ENCODE measurements around the gene FDXACB1. TPM values are rescaled to one million over a fixed set of nuclear protein-coding genes. Genes with fewer than 3 reads are reported as not detected.

FDXACB1 gene
- total and polyA plus RNA-seq, 4 donors = 0.95 to 2.3 (median 1.3) TPM

DNA sequence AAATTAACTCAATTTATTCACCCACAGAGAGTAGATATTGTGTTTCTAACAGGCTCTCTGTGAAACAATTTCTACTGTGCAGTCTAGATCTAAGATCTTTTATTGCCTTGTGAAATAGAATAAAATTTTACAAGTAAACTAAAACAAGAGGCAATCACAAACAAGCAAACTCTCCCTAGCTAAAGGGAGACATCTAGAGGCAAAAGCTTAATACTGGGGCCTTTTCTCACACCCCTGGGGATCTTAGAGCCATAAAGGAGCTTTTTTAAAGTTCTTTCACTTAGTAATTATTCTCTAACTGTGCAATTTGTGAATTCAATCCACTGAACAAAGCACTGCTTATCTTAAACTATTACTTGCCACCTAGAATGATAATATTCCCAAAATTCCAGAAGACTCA is 27.3 kb downstream of the FDXACB1 start:
- Histone ChIP-seq H3K9ac (ENCODE audit: low read depth in 1 of 2, low read length in 2 of 2) (no peak overlapping the region), H3K4me3 (ENCODE audit: low read depth in 1 of 3, low read length in 3 of 3) (no peak overlapping the region), H3K27ac (ENCODE audit: low read depth in 1 of 2, low read length in 2 of 2) (no peak overlapping the region), H3K9me3 (ENCODE audit: control insufficient read depth in 4 of 4, low read length in 3 of 4) (no peaks in the 10 kb centered on the region), H3K4me1 (ENCODE audit: control insufficient read depth in 4 of 4, insufficient read depth in 4 of 4, low read length in 3 of 4) (peaks cover 0 to 5% (median 3%) of the 10 kb centered on the region in 4 donors), H3K36me3 (ENCODE audit: control insufficient read depth in 4 of 4, insufficient read depth in 3 of 4, low read depth in 1 of 4, low read length in 3 of 4) (peaks cover 2 to 18% (median 8%) of the 10 kb centered on the region in 4 donors), H3K27me3 (ENCODE audit: control insufficient read depth in 4 of 4, insufficient read depth in 4 of 4, low read length in 3 of 4) (no peaks in the 10 kb centered on the region)
- DNase-seq (ENCODE audit: low spot score) = no peak
- TF ChIP-seq GABPA (IDR thresholded peaks at IDR 0.05 in 1 of 2, conservative IDR thresholded peaks at IDR 0.05 in 1 of 2) = no peak
- no peak for TF ChIP-seq TAF1 (conservative IDR thresholded peaks at IDR 0.05)
- no peak for TF ChIP-seq HNF4A (conservative IDR thresholded peaks at IDR 0.05)
- TF ChIP-seq, protein P1, sequence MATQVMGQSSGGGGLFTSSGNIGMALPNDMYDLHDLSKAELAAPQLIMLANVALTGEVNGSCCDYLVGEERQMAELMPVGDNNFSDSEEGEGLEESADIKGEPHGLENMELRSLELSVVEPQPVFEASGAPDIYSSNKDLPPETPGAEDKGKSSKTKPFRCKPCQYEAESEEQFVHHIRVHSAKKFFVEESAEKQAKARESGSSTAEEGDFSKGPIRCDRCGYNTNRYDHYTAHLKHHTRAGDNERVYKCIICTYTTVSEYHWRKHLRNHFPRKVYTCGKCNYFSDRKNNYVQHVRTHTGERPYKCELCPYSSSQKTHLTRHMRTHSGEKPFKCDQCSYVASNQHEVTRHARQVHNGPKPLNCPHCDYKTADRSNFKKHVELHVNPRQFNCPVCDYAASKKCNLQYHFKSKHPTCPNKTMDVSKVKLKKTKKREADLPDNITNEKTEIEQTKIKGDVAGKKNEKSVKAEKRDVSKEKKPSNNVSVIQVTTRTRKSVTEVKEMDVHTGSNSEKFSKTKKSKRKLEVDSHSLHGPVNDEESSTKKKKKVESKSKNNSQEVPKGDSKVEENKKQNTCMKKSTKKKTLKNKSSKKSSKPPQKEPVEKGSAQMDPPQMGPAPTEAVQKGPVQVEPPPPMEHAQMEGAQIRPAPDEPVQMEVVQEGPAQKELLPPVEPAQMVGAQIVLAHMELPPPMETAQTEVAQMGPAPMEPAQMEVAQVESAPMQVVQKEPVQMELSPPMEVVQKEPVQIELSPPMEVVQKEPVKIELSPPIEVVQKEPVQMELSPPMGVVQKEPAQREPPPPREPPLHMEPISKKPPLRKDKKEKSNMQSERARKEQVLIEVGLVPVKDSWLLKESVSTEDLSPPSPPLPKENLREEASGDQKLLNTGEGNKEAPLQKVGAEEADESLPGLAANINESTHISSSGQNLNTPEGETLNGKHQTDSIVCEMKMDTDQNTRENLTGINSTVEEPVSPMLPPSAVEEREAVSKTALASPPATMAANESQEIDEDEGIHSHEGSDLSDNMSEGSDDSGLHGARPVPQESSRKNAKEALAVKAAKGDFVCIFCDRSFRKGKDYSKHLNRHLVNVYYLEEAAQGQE (IDR thresholded peaks at IDR 0.05) = no peak
- peak; percentile 77 to 81 for TF ChIP-seq RAD21 (IDR thresholded peaks at IDR 0.05)
- no peak for TF ChIP-seq RXRA (IDR thresholded peaks at IDR 0.05)
- TF ChIP-seq YY1 (IDR thresholded peaks at IDR 0.05) = no peak
- TF ChIP-seq, protein P2, sequence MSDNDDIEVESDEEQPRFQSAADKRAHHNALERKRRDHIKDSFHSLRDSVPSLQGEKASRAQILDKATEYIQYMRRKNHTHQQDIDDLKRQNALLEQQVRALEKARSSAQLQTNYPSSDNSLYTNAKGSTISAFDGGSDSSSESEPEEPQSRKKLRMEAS (IDR thresholded peaks at IDR 0.05) = no peak
- no peak for TF ChIP-seq NR2F2 (IDR thresholded peaks at IDR 0.05)
- no peak for TF ChIP-seq SP1 (IDR thresholded peaks at IDR 0.05)
- TF ChIP-seq, protein P3, sequence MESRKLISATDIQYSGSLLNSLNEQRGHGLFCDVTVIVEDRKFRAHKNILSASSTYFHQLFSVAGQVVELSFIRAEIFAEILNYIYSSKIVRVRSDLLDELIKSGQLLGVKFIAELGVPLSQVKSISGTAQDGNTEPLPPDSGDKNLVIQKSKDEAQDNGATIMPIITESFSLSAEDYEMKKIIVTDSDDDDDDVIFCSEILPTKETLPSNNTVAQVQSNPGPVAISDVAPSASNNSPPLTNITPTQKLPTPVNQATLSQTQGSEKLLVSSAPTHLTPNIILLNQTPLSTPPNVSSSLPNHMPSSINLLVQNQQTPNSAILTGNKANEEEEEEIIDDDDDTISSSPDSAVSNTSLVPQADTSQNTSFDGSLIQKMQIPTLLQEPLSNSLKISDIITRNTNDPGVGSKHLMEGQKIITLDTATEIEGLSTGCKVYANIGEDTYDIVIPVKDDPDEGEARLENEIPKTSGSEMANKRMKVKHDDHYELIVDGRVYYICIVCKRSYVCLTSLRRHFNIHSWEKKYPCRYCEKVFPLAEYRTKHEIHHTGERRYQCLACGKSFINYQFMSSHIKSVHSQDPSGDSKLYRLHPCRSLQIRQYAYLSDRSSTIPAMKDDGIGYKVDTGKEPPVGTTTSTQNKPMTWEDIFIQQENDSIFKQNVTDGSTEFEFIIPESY (IDR thresholded peaks at IDR 0.05) = no peak
- TF ChIP-seq, protein P4, sequence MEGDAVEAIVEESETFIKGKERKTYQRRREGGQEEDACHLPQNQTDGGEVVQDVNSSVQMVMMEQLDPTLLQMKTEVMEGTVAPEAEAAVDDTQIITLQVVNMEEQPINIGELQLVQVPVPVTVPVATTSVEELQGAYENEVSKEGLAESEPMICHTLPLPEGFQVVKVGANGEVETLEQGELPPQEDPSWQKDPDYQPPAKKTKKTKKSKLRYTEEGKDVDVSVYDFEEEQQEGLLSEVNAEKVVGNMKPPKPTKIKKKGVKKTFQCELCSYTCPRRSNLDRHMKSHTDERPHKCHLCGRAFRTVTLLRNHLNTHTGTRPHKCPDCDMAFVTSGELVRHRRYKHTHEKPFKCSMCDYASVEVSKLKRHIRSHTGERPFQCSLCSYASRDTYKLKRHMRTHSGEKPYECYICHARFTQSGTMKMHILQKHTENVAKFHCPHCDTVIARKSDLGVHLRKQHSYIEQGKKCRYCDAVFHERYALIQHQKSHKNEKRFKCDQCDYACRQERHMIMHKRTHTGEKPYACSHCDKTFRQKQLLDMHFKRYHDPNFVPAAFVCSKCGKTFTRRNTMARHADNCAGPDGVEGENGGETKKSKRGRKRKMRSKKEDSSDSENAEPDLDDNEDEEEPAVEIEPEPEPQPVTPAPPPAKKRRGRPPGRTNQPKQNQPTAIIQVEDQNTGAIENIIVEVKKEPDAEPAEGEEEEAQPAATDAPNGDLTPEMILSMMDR (IDR thresholded peaks at IDR 0.05; ENCODE audit: low read depth, low read length, missing input control) = peak; percentile 43
- no peak for TF ChIP-seq HNF4G (IDR thresholded peaks at IDR 0.05)
- no peak for TF ChIP-seq JUND (IDR thresholded peaks at IDR 0.05)
- TF ChIP-seq FOXA2 (IDR thresholded peaks at IDR 0.05) = no peak

DNA sequence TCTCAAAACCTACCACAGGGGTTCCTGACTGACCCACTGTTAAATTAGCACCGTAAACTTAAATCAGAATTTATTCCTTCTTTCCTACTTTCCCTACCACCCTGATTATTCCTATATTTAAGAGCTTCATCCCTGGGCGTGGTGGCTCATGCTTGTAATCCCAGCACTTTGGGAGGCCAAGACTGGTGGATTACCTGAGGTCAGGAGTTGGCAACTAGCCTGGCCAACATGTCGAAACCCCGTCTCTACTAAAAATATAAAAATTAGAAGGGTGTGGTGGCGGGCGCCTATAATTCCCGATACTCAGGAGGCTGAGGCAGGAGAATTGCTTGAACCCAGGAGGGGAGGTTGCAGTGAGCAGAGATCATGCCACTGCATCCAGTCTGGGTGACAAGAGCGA is 27.9 kb downstream of the FDXACB1 start:
- Histone ChIP-seq H3K4me1 (ENCODE audit: control insufficient read depth in 4 of 4, insufficient read depth in 4 of 4, low read length in 3 of 4) (peaks cover 0 to 5% (median 3%) of the 10 kb centered on the region in 4 donors), H3K9ac (ENCODE audit: low read depth in 1 of 2, low read length in 2 of 2) (no peak overlapping the region), H3K27me3 (ENCODE audit: control insufficient read depth in 4 of 4, insufficient read depth in 4 of 4, low read length in 3 of 4) (no peaks in the 10 kb centered on the region), H3K36me3 (ENCODE audit: control insufficient read depth in 4 of 4, insufficient read depth in 3 of 4, low read depth in 1 of 4, low read length in 3 of 4) (peaks cover 2 to 18% (median 8%) of the 10 kb centered on the region in 4 donors), H3K4me3 (ENCODE audit: low read depth in 1 of 3, low read length in 3 of 3) (no peak overlapping the region), H3K27ac (ENCODE audit: low read depth in 1 of 2, low read length in 2 of 2) (no peak overlapping the region), H3K9me3 (ENCODE audit: control insufficient read depth in 4 of 4, low read length in 3 of 4) (no peaks in the 10 kb centered on the region)
- DNase-seq (ENCODE audit: low spot score) = no peak
- WGBS = 58% methylated on average over 8 of the region's 8 CpGs
- TF ChIP-seq, protein P5, sequence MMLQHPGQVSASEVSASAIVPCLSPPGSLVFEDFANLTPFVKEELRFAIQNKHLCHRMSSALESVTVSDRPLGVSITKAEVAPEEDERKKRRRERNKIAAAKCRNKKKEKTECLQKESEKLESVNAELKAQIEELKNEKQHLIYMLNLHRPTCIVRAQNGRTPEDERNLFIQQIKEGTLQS (IDR thresholded peaks at IDR 0.05) = no peak
- TF ChIP-seq, protein P1 (IDR thresholded peaks at IDR 0.05) = no peak
- TF ChIP-seq EGR1 (IDR thresholded peaks at IDR 0.05; ENCODE audit: low read depth in 2 of 2) (no peak), SP1 (IDR thresholded peaks at IDR 0.05) (no peak), RXRA (IDR thresholded peaks at IDR 0.05) (no peak), GABPA (IDR thresholded peaks at IDR 0.05 in 1 of 2, conservative IDR thresholded peaks at IDR 0.05 in 1 of 2) (no peak), JUND (IDR thresholded peaks at IDR 0.05) (no peak), TAF1 (conservative IDR thresholded peaks at IDR 0.05) (no peak), FOXA2 (IDR thresholded peaks at IDR 0.05) (no peak), HNF4A (conservative IDR thresholded peaks at IDR 0.05) (no peak), NR2F2 (IDR thresholded peaks at IDR 0.05) (no peak), RAD21 (IDR thresholded peaks at IDR 0.05) (no peak), YY1 (IDR thresholded peaks at IDR 0.05) (no peak), FOXA1 (IDR thresholded peaks at IDR 0.05) (no peak)
- TF ChIP-seq, protein P2 (IDR thresholded peaks at IDR 0.05) = no peak

All from liver (tissue), 9 donors.